CD14-positive monocyte (primary cell): ENCODE data around the gene TUBA1C. TPM values are rescaled to one million over a fixed set of nuclear protein-coding genes. Genes with fewer than 3 reads are reported as not detected.
"Not testable (repeated sequence)": the region's sequence is repeated elsewhere in the genome, so short reads cannot be mapped to it uniquely, and the experiment has no call there.

Source experiments
- DNase-seq, 3 donors: peaks; one replicate each; pipeline ENCODE4 v3.0.0-alpha.2; 2011 to 2022
- H2AFZ ChIP-seq: 2 replicates; pipeline ENCODE4 v1.6.0; 2012; ENCODE audit warnings: mild to moderate bottlenecking, low read depth, low read length, inconsistent platforms; ENCODE audit not compliant: insufficient read depth, poor library complexity, severe bottlenecking
- H3K27ac ChIP-seq, 2 donors: 1 replicate in 1 of 2; 2 replicates in 1 of 2; pipeline ENCODE4 v1.5.1; 2012 to 2013; ENCODE audit warnings: low read length in 2 of 2, control low read depth in 1 of 2, inconsistent platforms in 1 of 2, low read depth in 1 of 2, mild to moderate bottlenecking in 1 of 2
- H3K27me3 ChIP-seq, 2 donors: one replicate each; pipeline versions ENCODE4 v1.6.0 to v1.6.1; 2011 to 2013; ENCODE audit warnings: low read length in 2 of 2; ENCODE audit not compliant: control insufficient read depth in 2 of 2, insufficient read depth in 2 of 2
- H3K36me3 ChIP-seq, 2 donors: replicated peaks in 1 of 2; 1 replicate in 1 of 2; 2 replicates in 1 of 2; pipeline versions ENCODE4 v1.5.1 to v1.6.1; 2012 to 2013; ENCODE audit warnings: low read length in 2 of 2, control low read depth in 1 of 2, inconsistent platforms in 1 of 2, mild to moderate bottlenecking in 1 of 2; ENCODE audit not compliant: insufficient read depth in 2 of 2, control insufficient read depth in 1 of 2
- H3K4me1 ChIP-seq, 2 donors: 1 replicate in 1 of 2; 2 replicates in 1 of 2; pipeline versions ENCODE4 v1.5.1 to v1.6.1; 2012 to 2013; ENCODE audit warnings: low read length in 2 of 2, control low read depth in 1 of 2, inconsistent platforms in 1 of 2, mild to moderate bottlenecking in 1 of 2, moderate library complexity in 1 of 2; ENCODE audit not compliant: insufficient read depth in 2 of 2, control insufficient read depth in 1 of 2
- H3K4me2 ChIP-seq: replicated peaks from 2 replicates; pipeline ENCODE3; 2012; ENCODE audit warnings: low read length, moderate library complexity, mild to moderate bottlenecking; ENCODE audit not compliant: poor library complexity, severe bottlenecking; ENCODE audit errors: extremely low read depth
- H3K4me3 ChIP-seq, 3 experiments: fragments of 200-600 bp in 1 of 3; sonication (generic) in 1 of 3; replicated peaks in 1 of 3; 1 replicate in 2 of 3; 2 replicates in 1 of 3; pipeline ENCODE4 v1.5.1; 2011 to 2013; ENCODE audit warnings: low read length in 3 of 3, mild to moderate bottlenecking in 3 of 3, control low read depth in 2 of 3, low read depth in 2 of 3, inconsistent platforms in 1 of 3, moderate library complexity in 1 of 3
- H3K79me2 ChIP-seq: 2 replicates; pipeline ENCODE4 v1.6.0; 2012; ENCODE audit warnings: mild to moderate bottlenecking, control low read depth, inconsistent platforms, low read length, moderate library complexity; ENCODE audit not compliant: insufficient read depth
- H3K9ac ChIP-seq: 2 replicates; pipeline ENCODE4 v1.6.0; 2017; ENCODE audit warnings: low read length, mild to moderate bottlenecking; ENCODE audit not compliant: insufficient read depth, poor library complexity, severe bottlenecking
- H3K9me3 ChIP-seq, 2 donors: replicated peaks in 1 of 2; 1 replicate in 1 of 2; 2 replicates in 1 of 2; pipeline versions ENCODE4 v1.5.1 to v1.6.1; 2012 to 2013; ENCODE audit warnings: low read length in 2 of 2, control low read depth in 1 of 2; ENCODE audit not compliant: control insufficient read depth in 1 of 2, insufficient read depth in 1 of 2
- H4K20me1 ChIP-seq: 2 replicates; pipeline ENCODE4 v1.6.0; 2012; ENCODE audit warnings: mild to moderate bottlenecking, low read length, control low read depth, moderate library complexity; ENCODE audit not compliant: insufficient read depth
- H3K27ac Mint-ChIP-seq, 7 donors: one replicate each; pipeline ENCODE4 v1.8.0; 2020; ENCODE audit warnings: mild to moderate bottlenecking in 7 of 7, mixed read lengths in 7 of 7, moderate library complexity in 6 of 7, inconsistent platforms in 2 of 7
- H3K27me3 Mint-ChIP-seq, 3 donors: one replicate each; pipeline ENCODE4 v1.8.0; 2021 to 2022; ENCODE audit warnings: low read depth in 3 of 3, mild to moderate bottlenecking in 3 of 3, mixed read lengths in 3 of 3, moderate library complexity in 3 of 3, inconsistent platforms in 1 of 3
- H3K36me3 Mint-ChIP-seq, 2 donors: one replicate each; pipeline ENCODE4 v1.8.0; 2020; ENCODE audit warnings: mixed read lengths in 2 of 2, inconsistent platforms in 1 of 2, mild to moderate bottlenecking in 1 of 2
- H3K4me1 Mint-ChIP-seq: one replicate; pipeline ENCODE4 v1.8.0; 2020; ENCODE audit warnings: mild to moderate bottlenecking, mixed read lengths
- H3K4me3 Mint-ChIP-seq, 2 donors: one replicate each; pipeline ENCODE4 v1.8.0; 2020; ENCODE audit warnings: mild to moderate bottlenecking in 2 of 2, mixed read lengths in 2 of 2, moderate library complexity in 1 of 2
- H3K9me3 Mint-ChIP-seq, 7 donors: one replicate each; pipeline ENCODE4 v1.8.0; 2020 to 2022; ENCODE audit warnings: mixed read lengths in 7 of 7, mild to moderate bottlenecking in 6 of 7, moderate library complexity in 6 of 7, inconsistent platforms in 2 of 7
- WGBS: methylation state at CpG from one replicate; pipeline ENCODE4 v1.1.5; 2013; ENCODE audit warnings: missing lambda C conversion rate; ENCODE audit not compliant: insufficient coverage; 5-methylcytosine and 5-hydroxymethylcytosine counted together
- intact Hi-C, 2 donors: fragments of 100-400 bp; cut with micrococcal nuclease; formaldehyde crosslinking; loops; one replicate each; pipeline versions ENCODE4 v1.15.0 to v1.15.1; 2023
- polyA plus RNA-seq, 3 donors: library from polyadenylated mRNA; depleted of rRNA in 1 of 3; unstranded in 2 of 3; stranded (reverse) in 1 of 3; fragments of 300-500 nt in 2 of 3; fragments of >200 nt in 1 of 3; fragmentation: Illumina TruSeq in 2 of 3; gene quantifications; 1 replicate in 2 of 3; 2 replicates in 1 of 3; pipeline ENCODE4 v1.2.3, GENCODE V29; 2012 to 2021
- TF ChIP-seq, protein P1 (sequence below): fragments of 200-600 bp; IDR thresholded peaks from one replicate; pipeline ENCODE4 v1.8.0; 2022; ENCODE audit warnings: antibody characterized with exemption, mild to moderate bottlenecking

Gene TUBA1C
- polyA plus RNA-seq, 3 donors: 53.7 to 263 (median 61.0) TPM

DNA sequence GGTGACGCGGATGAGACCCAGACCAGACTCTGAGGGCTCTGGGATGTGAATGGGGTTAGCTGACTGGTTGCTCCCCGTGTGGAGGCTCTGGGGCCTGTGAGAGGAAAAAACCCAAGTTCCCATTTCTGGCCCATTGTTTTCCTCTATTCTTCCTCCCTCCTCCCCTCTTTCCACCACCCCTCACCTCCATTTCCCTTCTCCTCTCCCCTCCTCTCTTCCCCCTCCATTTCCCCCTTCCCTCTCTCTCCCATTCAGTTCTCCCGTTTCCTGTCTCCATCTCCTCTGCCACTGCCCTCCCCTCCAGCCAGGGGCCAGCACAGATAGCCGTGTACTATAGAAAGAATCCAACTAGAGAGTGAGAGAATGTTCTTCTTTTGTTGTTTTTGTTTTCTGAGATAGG is 17.4 kb downstream of the TUBA1C start:
- Histone ChIP-seq H3K4me3 (no peak overlapping the region), H3K4me1 (peaks cover 18 to 20% of the 10 kb centered on the region in 2 donors), H2AFZ (no peak overlapping the region), H3K79me2 (no peaks in the 10 kb centered on the region), H3K4me2 (no peak overlapping the region), H3K27ac (no peak overlapping the region), H3K36me3 (no peaks in the 10 kb centered on the region), H3K27me3 (peaks cover 5 to 7% of the 10 kb centered on the region in 2 donors), H4K20me1 (no peaks in the 10 kb centered on the region), H3K9ac (no peak overlapping the region), H3K9me3 (no peaks in the 10 kb centered on the region)
- Mint-ChIP-seq H3K27me3 (peaks cover 3 to 29% (median 17%) of the 10 kb centered on the region in 3 donors), H3K4me3 (no peak overlapping the region), H3K27ac (no peak overlapping the region), H3K4me1 (peaks cover 19% of the 10 kb centered on the region), H3K36me3 (no peaks in the 10 kb centered on the region), H3K9me3 (peaks cover 0 to 1% (median 0%) of the 10 kb centered on the region in 7 donors)
- intact Hi-C loops: no loop called here
- no peak for DNase-seq
- 100% methylated on average over 2 of the region's 5 CpGs for WGBS
- TF ChIP-seq, protein P1, sequence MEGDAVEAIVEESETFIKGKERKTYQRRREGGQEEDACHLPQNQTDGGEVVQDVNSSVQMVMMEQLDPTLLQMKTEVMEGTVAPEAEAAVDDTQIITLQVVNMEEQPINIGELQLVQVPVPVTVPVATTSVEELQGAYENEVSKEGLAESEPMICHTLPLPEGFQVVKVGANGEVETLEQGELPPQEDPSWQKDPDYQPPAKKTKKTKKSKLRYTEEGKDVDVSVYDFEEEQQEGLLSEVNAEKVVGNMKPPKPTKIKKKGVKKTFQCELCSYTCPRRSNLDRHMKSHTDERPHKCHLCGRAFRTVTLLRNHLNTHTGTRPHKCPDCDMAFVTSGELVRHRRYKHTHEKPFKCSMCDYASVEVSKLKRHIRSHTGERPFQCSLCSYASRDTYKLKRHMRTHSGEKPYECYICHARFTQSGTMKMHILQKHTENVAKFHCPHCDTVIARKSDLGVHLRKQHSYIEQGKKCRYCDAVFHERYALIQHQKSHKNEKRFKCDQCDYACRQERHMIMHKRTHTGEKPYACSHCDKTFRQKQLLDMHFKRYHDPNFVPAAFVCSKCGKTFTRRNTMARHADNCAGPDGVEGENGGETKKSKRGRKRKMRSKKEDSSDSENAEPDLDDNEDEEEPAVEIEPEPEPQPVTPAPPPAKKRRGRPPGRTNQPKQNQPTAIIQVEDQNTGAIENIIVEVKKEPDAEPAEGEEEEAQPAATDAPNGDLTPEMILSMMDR: no peak

DNA sequence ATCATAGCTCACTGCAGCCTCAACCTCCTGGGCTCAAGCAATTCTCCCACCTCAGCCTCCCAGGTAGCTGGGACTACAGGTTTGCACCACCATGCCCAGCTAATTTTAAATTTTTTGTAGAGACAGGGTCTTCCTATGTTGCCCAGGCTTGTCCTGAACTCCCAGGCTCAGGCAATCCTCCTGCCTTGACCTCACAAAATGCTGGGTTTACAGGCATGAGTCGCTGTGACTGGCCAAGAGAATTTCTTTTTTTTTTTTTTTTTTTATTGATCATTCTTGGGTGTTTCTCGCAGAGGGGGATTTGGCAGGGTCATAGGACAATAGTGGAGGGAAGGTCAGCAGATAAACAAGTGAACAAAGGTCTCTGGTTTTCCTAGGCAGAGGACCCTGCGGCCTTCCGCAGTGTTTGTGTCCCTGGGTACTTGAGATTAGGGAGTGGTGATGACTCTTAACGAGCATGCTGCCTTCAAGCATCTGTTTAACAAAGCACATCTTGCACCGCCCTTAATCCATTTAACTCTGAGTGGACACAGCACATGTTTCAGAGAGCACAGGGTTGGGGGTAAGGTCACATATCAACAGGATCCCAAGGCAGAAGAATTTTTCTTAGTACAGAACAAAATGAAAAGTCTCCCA is 18.0 kb downstream of the TUBA1C start:
- DNase-seq, H4K20me1 ChIP-seq, H3K79me2 ChIP-seq, intact Hi-C loops, H3K36me3 ChIP-seq, H3K27ac ChIP-seq, H3K4me2 ChIP-seq, H2AFZ ChIP-seq, H3K9me3 Mint-ChIP-seq, H3K36me3 Mint-ChIP-seq, H3K9me3 ChIP-seq, H3K4me3 ChIP-seq, H3K27ac Mint-ChIP-seq, H3K4me3 Mint-ChIP-seq, H3K9ac ChIP-seq: not testable (repeated sequence)
- WGBS: no CpG with 5 or more reads among the region's 6 CpGs
- Mint-ChIP-seq H3K27me3 (peaks cover 4 to 35% (median 19%) of the 10 kb centered on the region in 3 donors), H3K4me1 (peaks cover 19% of the 10 kb centered on the region)
- peaks cover 18 to 20% of the 10 kb centered on the region in 2 donors for H3K4me1 ChIP-seq
- peaks cover 6 to 12% of the 10 kb centered on the region in 2 donors for H3K27me3 ChIP-seq
